ENCODE results near the gene PACSIN1. TPM values are rescaled to one million over a fixed set of nuclear protein-coding genes. Genes with fewer than 3 reads are reported as not detected.
"Not testable (repeated sequence)": the region's sequence is repeated elsewhere in the genome, so short reads cannot be mapped to it uniquely, and the experiment has no call there.

Gene PACSIN1
- total and polyA plus RNA-seq, 2 experiments from 2014 or later: 12.1 to 20.3 TPM

- no peaks in the 10 kb centered on the region for H3K36me3 ChIP-seq
- no peak overlapping the region for H3K4me3 ChIP-seq
- H3K27me3 ChIP-seq: no peaks in the 10 kb centered on the region
- TF ChIP-seq CTCF (IDR thresholded peaks at IDR 0.05; ENCODE audit: low read depth, low read length): no peak
- no peaks in the 10 kb centered on the region for H3K9me3 ChIP-seq (ENCODE audit: low read depth)
- H3K4me1 ChIP-seq (ENCODE audit: low read depth): peaks cover 9% of the 10 kb centered on the region
- no peak for DNase-seq (ENCODE audit: low read depth in 1 of 2, low spot score in 1 of 2)
- H3K27ac ChIP-seq: no peak overlapping the region
Observed at GRCh38 chr6:34476921-34477320, 11.0 kb downstream of the PACSIN1 start.

- Histone ChIP-seq H3K27me3 (no peaks in the 10 kb centered on the region), H3K4me1 (ENCODE audit: low read depth) (peaks cover 9% of the 10 kb centered on the region), H3K36me3 (no peaks in the 10 kb centered on the region), H3K27ac (no peak overlapping the region), H3K4me3 (no peak overlapping the region), H3K9me3 (ENCODE audit: low read depth) (no peaks in the 10 kb centered on the region)
- TF ChIP-seq CTCF (IDR thresholded peaks at IDR 0.05; ENCODE audit: low read depth, low read length): no peak
- no peak for DNase-seq (ENCODE audit: low read depth in 1 of 2, low spot score in 1 of 2)
Observed at GRCh38 chr6:34478796-34479195, 12.9 kb downstream of the PACSIN1 start.

GRCh38 chr6:34483781-34484180, 17.9 kb downstream of the PACSIN1 start:
- H3K4me1 ChIP-seq (ENCODE audit: low read depth); DNase-seq (ENCODE audit: low read depth in 1 of 2, low spot score in 1 of 2); H3K27ac ChIP-seq; H3K36me3 ChIP-seq; H3K27me3 ChIP-seq; H3K9me3 ChIP-seq (ENCODE audit: low read depth); H3K4me3 ChIP-seq: not testable (repeated sequence)

- Histone ChIP-seq H3K36me3 (no peaks in the 10 kb centered on the region), H3K9me3 (ENCODE audit: low read depth) (no peaks in the 10 kb centered on the region), H3K27ac (no peak overlapping the region), H3K4me1 (ENCODE audit: low read depth) (no peaks in the 10 kb centered on the region), H3K27me3 (no peaks in the 10 kb centered on the region), H3K4me3 (no peak overlapping the region)
- DNase-seq (ENCODE audit: low read depth in 1 of 2, low spot score in 1 of 2): no peak
- TF ChIP-seq CTCF (IDR thresholded peaks at IDR 0.05; ENCODE audit: low read depth, low read length): no peak
Observed at GRCh38 chr6:34484391-34484790, 18.5 kb downstream of the PACSIN1 start.

GRCh38 chr6:34484899-34485298, 19.0 kb downstream of the PACSIN1 start:
- no peak overlapping the region for H3K4me3 ChIP-seq
- H3K9me3 ChIP-seq (ENCODE audit: low read depth): no peaks in the 10 kb centered on the region
- no peaks in the 10 kb centered on the region for H3K4me1 ChIP-seq (ENCODE audit: low read depth)
- H3K36me3 ChIP-seq: no peaks in the 10 kb centered on the region
- no peak overlapping the region for H3K27ac ChIP-seq
- no peak for DNase-seq (ENCODE audit: low read depth in 1 of 2, low spot score in 1 of 2)
- no peaks in the 10 kb centered on the region for H3K27me3 ChIP-seq
- no peak for TF ChIP-seq CTCF (IDR thresholded peaks at IDR 0.05; ENCODE audit: low read depth, low read length)

GRCh38 chr6:34485321-34486060, 19.6 kb downstream of the PACSIN1 start:
- no peaks in the 10 kb centered on the region for H3K9me3 ChIP-seq (ENCODE audit: low read depth)
- H3K27me3 ChIP-seq: no peaks in the 10 kb centered on the region
- no peak for TF ChIP-seq CTCF (IDR thresholded peaks at IDR 0.05; ENCODE audit: low read depth, low read length)
- DNase-seq (ENCODE audit: low read depth in 1 of 2, low spot score in 1 of 2): no peak
- no peak overlapping the region for H3K4me3 ChIP-seq
- H3K36me3 ChIP-seq: no peaks in the 10 kb centered on the region
- H3K4me1 ChIP-seq (ENCODE audit: low read depth): no peaks in the 10 kb centered on the region
- no peak overlapping the region for H3K27ac ChIP-seq
